PC-9 (cell line): Measurements from ENCODE around the gene RBM12.

Experiments used
- EZH2 ChIP-seq: fragments of 200-600 bp; sonication (generic); IDR thresholded peaks from 2 replicates; pipeline ENCODE4 v1.8.0; 2017; ENCODE audit warnings: antibody characterized with exemption, low read depth
- TF ChIP-seq, protein P1 (sequence below): fragments of 200-600 bp; sonication (generic); conservative IDR thresholded peaks from 2 replicates; pipeline ENCODE4 v1.6.1; 2017; ENCODE audit warnings: mixed run types, antibody characterized with exemption, mild to moderate bottlenecking, moderate library complexity

DNA sequence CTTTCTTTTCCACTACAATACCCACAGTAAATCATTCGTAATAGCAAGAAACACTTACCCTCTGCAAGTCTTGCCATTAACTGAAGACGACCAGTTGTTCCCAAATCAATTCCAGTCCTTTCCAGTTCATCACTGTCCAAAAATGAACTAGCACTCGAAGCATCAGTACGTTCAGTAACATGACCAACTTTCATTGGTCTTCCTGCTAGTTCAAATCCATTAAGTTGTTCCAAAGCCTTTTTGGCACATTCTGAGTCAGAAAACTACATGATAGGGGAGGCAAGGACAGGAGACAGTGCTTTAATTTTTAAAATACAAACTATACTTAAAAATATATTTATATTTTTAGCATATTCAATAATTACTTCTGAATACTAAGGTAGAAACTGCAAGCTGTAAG is 49.4 kb upstream of the RBM12 start:
- TF ChIP-seq, protein P1, sequence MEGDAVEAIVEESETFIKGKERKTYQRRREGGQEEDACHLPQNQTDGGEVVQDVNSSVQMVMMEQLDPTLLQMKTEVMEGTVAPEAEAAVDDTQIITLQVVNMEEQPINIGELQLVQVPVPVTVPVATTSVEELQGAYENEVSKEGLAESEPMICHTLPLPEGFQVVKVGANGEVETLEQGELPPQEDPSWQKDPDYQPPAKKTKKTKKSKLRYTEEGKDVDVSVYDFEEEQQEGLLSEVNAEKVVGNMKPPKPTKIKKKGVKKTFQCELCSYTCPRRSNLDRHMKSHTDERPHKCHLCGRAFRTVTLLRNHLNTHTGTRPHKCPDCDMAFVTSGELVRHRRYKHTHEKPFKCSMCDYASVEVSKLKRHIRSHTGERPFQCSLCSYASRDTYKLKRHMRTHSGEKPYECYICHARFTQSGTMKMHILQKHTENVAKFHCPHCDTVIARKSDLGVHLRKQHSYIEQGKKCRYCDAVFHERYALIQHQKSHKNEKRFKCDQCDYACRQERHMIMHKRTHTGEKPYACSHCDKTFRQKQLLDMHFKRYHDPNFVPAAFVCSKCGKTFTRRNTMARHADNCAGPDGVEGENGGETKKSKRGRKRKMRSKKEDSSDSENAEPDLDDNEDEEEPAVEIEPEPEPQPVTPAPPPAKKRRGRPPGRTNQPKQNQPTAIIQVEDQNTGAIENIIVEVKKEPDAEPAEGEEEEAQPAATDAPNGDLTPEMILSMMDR: no peak
- TF ChIP-seq EZH2: no peak
